ENCODE measurements around the gene MCEE. TPM values are rescaled to one million over a fixed set of nuclear protein-coding genes. Genes with fewer than 3 reads are reported as not detected.

MCEE gene
- total RNA-seq, 1 donor from 2014 or later = 12.2 TPM

DNA sequence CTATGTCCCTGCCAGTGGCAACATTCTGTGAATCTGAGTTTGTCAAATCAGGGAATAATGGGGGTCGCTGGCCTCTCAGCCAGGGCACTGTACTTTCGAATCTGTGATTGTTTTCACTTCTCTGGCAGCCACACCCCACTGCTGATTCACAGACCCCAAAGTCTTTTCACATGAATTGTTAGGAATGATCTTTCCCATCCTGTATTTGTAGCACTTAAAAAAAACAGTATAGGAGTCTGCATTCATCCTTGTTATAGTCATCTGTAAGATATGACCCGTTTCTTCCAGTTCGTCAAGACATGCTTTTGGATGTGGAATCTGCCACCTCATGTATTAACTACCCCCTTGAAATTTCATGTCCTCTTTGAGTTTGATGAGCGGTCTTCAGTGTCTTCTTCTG, 60.7 kb downstream of the MCEE start:
- TF ChIP-seq CTCF (IDR thresholded peaks at IDR 0.05) = no peak
- CTCF ChIA-PET = interaction anchor here (0.7 to 1.3 kb wide), 2 partner anchors 69 to 153 kb away, joined by 3 read pairs; no protein-coding TSS in a partner anchor
- Mint-ChIP-seq H3K9me3 (no peaks in the 10 kb centered on the region), H3K27ac (peak overlapping the region; percentile 99), H3K4me3 (peak overlapping the region; percentile 97), H3K4me1 (peaks cover 90% of the 10 kb centered on the region), H3K36me3 (ENCODE audit: low read depth) (peaks cover 48% of the 10 kb centered on the region), H3K27me3 (no peaks in the 10 kb centered on the region)
- intact Hi-C loops (cut with micrococcal nuclease) = loop anchor here (5.0 to 10.0 kb wide), 2 partner anchors 92 to 1155 kb away; partner anchors contain the start of genes ANKRD53 and MXD1
- no peak for DNase-seq
- POLR2A ChIA-PET = interaction anchor here (1.4 to 7.5 kb wide), 6 partner anchors 20 to 263 kb away, joined by 5 to 170 read pairs (median 14); partner anchors contain the start of genes MCEE, MPHOSPH10, PAIP2B and ZNF638
- no peak for ATAC-seq (ENCODE audit: low read depth)

GRCh38 chr2:71068218-71069035, 61.6 kb downstream of the MCEE start, which contains the start of gene NAGK:
NAGK (plus strand) TSS chr2:71068648; CDS start chr2:71068684, 36 bp downstream.
- POLR2A ChIA-PET = interaction anchor here (0.6 to 7.5 kb wide), 29 partner anchors 9 to 1631 kb away, joined by 3 to 170 read pairs (median 4); partner anchors contain the start of genes MCEE, MPHOSPH10, NFU1 and PAIP2B
- Mint-ChIP-seq H3K4me1 (peaks cover 91% of the 10 kb centered on the region), H3K36me3 (ENCODE audit: low read depth) (peaks cover 38% of the 10 kb centered on the region), H3K9me3 (no peaks in the 10 kb centered on the region), H3K27ac (peak within 1 kb of the TSS; percentile 99), H3K27me3 (no peaks in the 10 kb centered on the region), H3K4me3 (peak within 1 kb of the TSS; percentile 97)
- TF ChIP-seq CTCF (IDR thresholded peaks at IDR 0.05) = no peak
- CTCF ChIA-PET = interaction anchor here (0.7 to 1.5 kb wide), 5 partner anchors 32 to 154 kb away, joined by 3 to 6 read pairs (median 3); partner anchors contain the start of gene MCEE
- ATAC-seq (ENCODE audit: low read depth) = peak; percentile 68
- peak; percentile 98 for DNase-seq
- intact Hi-C loops (cut with micrococcal nuclease) = loop anchor here (1.0 to 10.0 kb wide), 7 partner anchors 19 to 1154 kb away; partner anchors contain the start of genes ANKRD53, MCEE, MPHOSPH10 and MXD1

DNA sequence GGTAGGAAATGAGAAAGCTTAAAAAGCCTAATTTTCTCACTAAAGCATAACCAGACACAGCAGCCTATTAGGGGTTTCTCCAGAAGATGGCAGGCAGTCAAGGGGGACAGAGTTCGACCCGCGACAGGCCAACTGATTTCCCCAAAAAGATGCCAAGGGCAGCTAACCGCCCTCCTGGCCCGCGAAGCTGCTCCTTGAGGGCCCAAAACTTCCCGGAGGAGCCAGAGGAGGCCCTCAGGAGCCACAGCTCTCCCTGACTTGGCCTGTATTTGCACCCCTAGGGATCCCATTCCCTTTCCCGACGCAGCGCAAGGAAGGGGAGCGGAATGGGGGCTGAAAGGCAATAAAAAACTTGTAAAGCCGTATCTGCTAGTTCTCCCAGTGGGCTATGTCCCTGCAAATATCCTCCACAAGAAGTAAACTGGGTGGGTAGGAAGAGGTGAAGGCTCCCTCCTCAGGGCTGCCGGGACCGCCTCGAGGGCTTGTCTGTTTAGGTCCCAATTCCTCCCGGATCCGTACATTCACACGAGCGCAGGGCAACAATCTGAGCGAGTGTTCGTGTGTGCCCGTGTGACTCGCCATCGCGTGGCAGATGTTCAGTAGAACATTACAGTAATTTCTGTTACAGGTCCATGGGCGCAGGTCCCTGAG, 62.3 kb downstream of the MCEE start:
- intact Hi-C loops (cut with micrococcal nuclease) = loop anchor here (1.0 to 10.0 kb wide), 7 partner anchors 18 to 1153 kb away; partner anchors contain the start of genes ANKRD53, MCEE, MPHOSPH10 and MXD1
- ChIA-PET CTCF (interaction anchor here (1.2 to 1.5 kb wide), 2 partner anchors 44 to 62 kb away, joined by 3 to 6 read pairs; partner anchors contain the start of gene MCEE), POLR2A (interaction anchor here (0.6 to 7.5 kb wide), 24 partner anchors 8 to 1631 kb away, joined by 3 to 170 read pairs (median 4); partner anchors contain the start of genes MCEE, MPHOSPH10, NFU1 and PAIP2B)
- no peak for ATAC-seq (ENCODE audit: low read depth)
- peaks cover 32% of the 10 kb centered on the region for H3K36me3 Mint-ChIP-seq (ENCODE audit: low read depth)
- peak overlapping the region; percentile 97 for H3K4me3 Mint-ChIP-seq
- H3K27me3 Mint-ChIP-seq = no peaks in the 10 kb centered on the region
- no peaks in the 10 kb centered on the region for H3K9me3 Mint-ChIP-seq
- H3K27ac Mint-ChIP-seq = peak overlapping the region; percentile 99
- peaks cover 87% of the 10 kb centered on the region for H3K4me1 Mint-ChIP-seq
- TF ChIP-seq CTCF (IDR thresholded peaks at IDR 0.05) = no peak
- DNase-seq = peak; percentile 27

GRCh38 chr2:71066856-71067255, 63.2 kb downstream of the MCEE start:
- peaks cover 27% of the 10 kb centered on the region for H3K36me3 Mint-ChIP-seq (ENCODE audit: low read depth)
- CTCF ChIA-PET = interaction anchor here (1.2 kb wide), 1 partner anchor 44 kb away, joined by 3 read pairs; no protein-coding TSS in a partner anchor
- ATAC-seq (ENCODE audit: low read depth) (no peak), DNase-seq (no peak)
- POLR2A ChIA-PET = interaction anchor here (1.3 to 7.5 kb wide), 2 partner anchors 63 to 68 kb away, joined by 3 to 170 read pairs; partner anchors contain the start of genes MCEE and MPHOSPH10
- no peak overlapping the region for H3K27ac Mint-ChIP-seq
- no peaks in the 10 kb centered on the region for H3K9me3 Mint-ChIP-seq
- no peak for TF ChIP-seq CTCF (IDR thresholded peaks at IDR 0.05)
- H3K27me3 Mint-ChIP-seq = no peaks in the 10 kb centered on the region
- peak overlapping the region; percentile 32 for H3K4me3 Mint-ChIP-seq
- intact Hi-C loops (cut with micrococcal nuclease) = loop anchor here (5.0 to 10.0 kb wide), 2 partner anchors 90 to 1152 kb away; partner anchors contain the start of genes ANKRD53 and MXD1
- peaks cover 79% of the 10 kb centered on the region for H3K4me1 Mint-ChIP-seq
